BJ (cell line): ENCODE measurements around the gene BPIFA3. TPM values are rescaled to one million over a fixed set of nuclear protein-coding genes. Genes with fewer than 3 reads are reported as not detected.

Experiments used
- CTCF ChIA-PET: fragments of 350-600 bp; formaldehyde crosslinking; extraction: SDS; loops from one replicate; lab custom pipeline; 2021; ENCODE audit warnings: antibody characterized with exemption, inconsistent platforms; lab: Yijun Ruan, JAX
- POLR2A ChIA-PET: fragments of 300-600 bp; sonication (Branson Sonifier 250); formaldehyde crosslinking; extraction: SDS; loops from one replicate; lab custom pipeline; 2021; ENCODE audit warnings: antibody characterized with exemption; lab: Charles Lee
- DNase-seq: peaks from one replicate; pipeline ENCODE4 v3.0.0-alpha.2; 2011; ENCODE audit warnings: low read depth
- H3K27me3 ChIP-seq: 2 replicates; pipeline ENCODE4 v1.6.0; 2011; ENCODE audit warnings: low read length; ENCODE audit not compliant: control insufficient read depth, insufficient read depth
- H3K36me3 ChIP-seq: 2 replicates; pipeline ENCODE4 v1.5.1; 2011; ENCODE audit warnings: low read length; ENCODE audit not compliant: control insufficient read depth, insufficient read depth
- H3K4me3 ChIP-seq: 2 replicates; pipeline ENCODE4 v1.5.1; 2011; ENCODE audit warnings: low read depth, mild to moderate bottlenecking, control low read depth, low read length
- CTCF ChIP-seq: IDR thresholded peaks from 2 replicates; pipeline ENCODE4 v1.5.1; 2011; ENCODE audit warnings: low read depth, mild to moderate bottlenecking, control low read depth, inconsistent platforms, low read length, moderate library complexity; ENCODE audit not compliant: insufficient read depth
- polyA minus RNA-seq: library from RNA; depleted of rRNA, polyadenylated mRNA; stranded (reverse); fragments of >200 nt; gene quantifications from 2 replicates; pipeline ENCODE4 v1.2.3, GENCODE V29; 2011; rRNA and poly(A)+ RNA removed
- polyA plus RNA-seq: library from polyadenylated mRNA; depleted of rRNA; stranded (reverse); fragments of >200 nt; gene quantifications from 2 replicates; pipeline ENCODE4 v1.2.3, GENCODE V29; 2011; rRNA removed

Gene BPIFA3
- polyA plus RNA-seq = not detected in 2 replicates
- polyA minus RNA-seq = not detected in 2 replicates

DNA sequence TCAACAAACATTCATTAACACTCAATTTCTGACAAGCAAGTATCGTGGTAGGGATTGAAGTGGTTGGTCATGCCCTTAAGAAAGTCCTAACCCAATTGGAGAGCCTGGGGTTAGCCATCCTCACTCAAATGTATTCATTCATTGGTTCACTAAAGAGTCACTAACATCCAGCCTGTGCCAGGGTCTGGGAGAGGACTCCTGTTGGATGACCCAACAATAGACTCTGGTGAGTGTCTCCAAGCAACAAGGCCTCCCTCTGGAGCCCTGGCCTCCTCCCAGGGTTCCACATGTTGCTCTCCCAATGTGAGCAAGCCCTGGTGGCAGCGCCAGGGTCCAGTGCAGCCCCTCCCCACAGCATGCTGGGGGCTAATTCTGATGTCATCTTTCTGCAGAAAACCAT lies at the start of gene BPIFA3:
Gene BPIFA3, plus strand, starts transcription at position 301 of the 400 bp plus-strand sequence. CDS start 185 bp downstream, outside the sequence.
- DNase-seq = no peak
- Histone ChIP-seq H3K36me3 (no peaks in the 10 kb centered on the region), H3K4me3 (no peak within 1 kb of the TSS), H3K27me3 (no peaks in the 10 kb centered on the region)
- TF ChIP-seq CTCF = no peak
- ChIA-PET POLR2A (no interaction called here), CTCF (no interaction called here)

DNA sequence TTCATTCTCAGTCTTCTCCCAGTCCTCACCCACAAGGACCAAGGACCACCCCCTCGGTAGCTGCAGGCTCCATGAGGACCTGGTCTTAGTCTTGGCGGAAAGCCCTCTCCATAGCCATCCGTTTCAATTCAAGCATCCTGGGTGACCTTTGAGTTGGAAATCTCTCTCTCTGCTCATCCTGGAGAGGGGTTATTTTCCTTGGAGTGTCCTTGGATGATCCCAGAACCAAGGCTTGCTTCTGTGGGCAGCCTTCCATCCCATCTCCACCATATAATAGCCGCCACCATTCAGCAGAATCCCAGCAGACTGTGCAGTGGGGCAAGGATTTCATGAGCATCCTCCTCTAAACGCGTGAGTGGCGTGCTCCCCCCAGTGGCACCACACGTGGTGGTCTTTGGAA lies 49.3 kb upstream of the BPIFA3 start, which contains the start of gene BPIFA2:
Gene BPIFA2, plus strand, starts transcription at position 301 of the 400 bp plus-strand sequence. CDS start 987 bp downstream, outside the sequence.
- no peak for DNase-seq
- POLR2A ChIA-PET = no interaction called here
- H3K4me3 ChIP-seq = no peak within 1 kb of the TSS
- no peaks in the 10 kb centered on the region for H3K27me3 ChIP-seq
- CTCF ChIA-PET = no interaction called here
- TF ChIP-seq CTCF = no peak
- no peaks in the 10 kb centered on the region for H3K36me3 ChIP-seq

GRCh38 chr20:33169176-33169794 lies 47.9 kb upstream of the BPIFA3 start:
- no peaks in the 10 kb centered on the region for H3K27me3 ChIP-seq
- ChIA-PET POLR2A (no interaction called here), CTCF (no interaction called here)
- no peak for DNase-seq
- H3K36me3 ChIP-seq = no peaks in the 10 kb centered on the region
- no peak overlapping the region for H3K4me3 ChIP-seq
- TF ChIP-seq CTCF = peak; percentile 42; the same call in 1 of the 2 replicates

- DNase-seq = no peak
- TF ChIP-seq CTCF = no peak
- Histone ChIP-seq H3K4me3 (no peak overlapping the region), H3K36me3 (no peaks in the 10 kb centered on the region), H3K27me3 (no peaks in the 10 kb centered on the region)
- ChIA-PET POLR2A (no interaction called here), CTCF (no interaction called here)
Observed at GRCh38 chr20:33172781-33173180, 44.4 kb upstream of the BPIFA3 start.

DNA sequence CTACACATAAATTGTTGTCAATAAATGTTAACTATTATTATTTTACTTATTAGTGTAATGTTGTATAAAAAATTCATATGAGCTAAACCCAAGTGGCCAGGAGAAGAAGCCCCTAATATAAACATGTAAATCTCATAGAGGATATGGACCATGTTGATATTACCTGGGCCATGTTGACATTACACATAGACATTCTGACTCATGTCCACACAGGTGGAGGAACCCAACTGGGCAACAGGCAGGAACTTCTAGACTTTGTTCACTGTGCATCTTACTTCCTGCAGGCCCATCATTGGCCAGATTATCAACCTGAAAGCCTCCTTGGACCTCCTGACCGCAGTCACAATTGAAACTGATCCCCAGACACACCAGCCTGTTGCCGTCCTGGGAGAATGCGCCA lies 42.0 kb upstream of the BPIFA3 start:
- CTCF ChIA-PET = no interaction called here

More for the DNA sequence above, 42.0 kb upstream of the BPIFA3 start:
- no peak for DNase-seq
- no peak for TF ChIP-seq CTCF
- no peaks in the 10 kb centered on the region for H3K36me3 ChIP-seq
- POLR2A ChIA-PET = no interaction called here
- H3K4me3 ChIP-seq = no peak overlapping the region
- H3K27me3 ChIP-seq = no peaks in the 10 kb centered on the region
